Thoracic aorta (tissue), 2 donors: ENCODE results near the gene ERN1. TPM values are rescaled to one million over a fixed set of nuclear protein-coding genes. Genes with fewer than 3 reads are reported as not detected.

ENCODE experiments used
- ATAC-seq: fragments of 150-250 bp; one replicate; pipeline ENCODE4 v1.8.0; 2017; ENCODE audit warnings: low read depth; ENCODE audit not compliant: insufficient number of reproducible peaks, low FRiP score
- DNase-seq: peaks from one replicate; pipeline ENCODE4 v3.0.0-alpha.2; 2020; ENCODE audit warnings: low spot score
- H3K27ac ChIP-seq, 2 donors: fragments of 200-600 bp; sonication (generic); 1 replicate in 1 of 2; 2 replicates in 1 of 2; pipeline ENCODE4 v1.5.1; 2016; ENCODE audit warnings: mild to moderate bottlenecking in 2 of 2, moderate library complexity in 2 of 2
- H3K27me3 ChIP-seq: fragments of 200-600 bp; sonication (generic); replicated peaks from 2 replicates; pipeline ENCODE4 v1.6.0; 2016; ENCODE audit warnings: mild to moderate bottlenecking; ENCODE audit not compliant: insufficient read depth
- H3K36me3 ChIP-seq: fragments of 200-600 bp; sonication (generic); one replicate; pipeline ENCODE4 v1.5.1; 2016
- H3K4me1 ChIP-seq, 2 donors: fragments of 200-600 bp; sonication (generic); 1 replicate in 1 of 2; 2 replicates in 1 of 2; pipeline versions ENCODE4 v1.5.1 to v1.6.0; 2016; ENCODE audit warnings: low read depth in 2 of 2, mild to moderate bottlenecking in 1 of 2; ENCODE audit not compliant: control insufficient read depth in 1 of 2
- H3K4me3 ChIP-seq: fragments of 200-600 bp; sonication (generic); 2 replicates; pipeline ENCODE4 v1.5.1; 2016; ENCODE audit warnings: mild to moderate bottlenecking
- H3K9me3 ChIP-seq: fragments of 200-600 bp; sonication (generic); 2 replicates; pipeline ENCODE4 v1.5.1; 2016
- total RNA-seq, 2 donors: library from RNA; depleted of rRNA; stranded (reverse); fragments of >200 nt; gene quantifications; one replicate each; pipeline versions ENCODE4 v1.1.0 to v1.2.3, GENCODE V29; 2016
- TF ChIP-seq, protein P1 (sequence below): fragments of 200-600 bp; sonication (generic); IDR thresholded peaks from one replicate; pipeline ENCODE4 v1.5.1; 2019; ENCODE audit warnings: antibody characterized with exemption

The ERN1 gene
- total RNA-seq, 2 donors from 2014 or later = 13.0 to 22.7 TPM

DNA sequence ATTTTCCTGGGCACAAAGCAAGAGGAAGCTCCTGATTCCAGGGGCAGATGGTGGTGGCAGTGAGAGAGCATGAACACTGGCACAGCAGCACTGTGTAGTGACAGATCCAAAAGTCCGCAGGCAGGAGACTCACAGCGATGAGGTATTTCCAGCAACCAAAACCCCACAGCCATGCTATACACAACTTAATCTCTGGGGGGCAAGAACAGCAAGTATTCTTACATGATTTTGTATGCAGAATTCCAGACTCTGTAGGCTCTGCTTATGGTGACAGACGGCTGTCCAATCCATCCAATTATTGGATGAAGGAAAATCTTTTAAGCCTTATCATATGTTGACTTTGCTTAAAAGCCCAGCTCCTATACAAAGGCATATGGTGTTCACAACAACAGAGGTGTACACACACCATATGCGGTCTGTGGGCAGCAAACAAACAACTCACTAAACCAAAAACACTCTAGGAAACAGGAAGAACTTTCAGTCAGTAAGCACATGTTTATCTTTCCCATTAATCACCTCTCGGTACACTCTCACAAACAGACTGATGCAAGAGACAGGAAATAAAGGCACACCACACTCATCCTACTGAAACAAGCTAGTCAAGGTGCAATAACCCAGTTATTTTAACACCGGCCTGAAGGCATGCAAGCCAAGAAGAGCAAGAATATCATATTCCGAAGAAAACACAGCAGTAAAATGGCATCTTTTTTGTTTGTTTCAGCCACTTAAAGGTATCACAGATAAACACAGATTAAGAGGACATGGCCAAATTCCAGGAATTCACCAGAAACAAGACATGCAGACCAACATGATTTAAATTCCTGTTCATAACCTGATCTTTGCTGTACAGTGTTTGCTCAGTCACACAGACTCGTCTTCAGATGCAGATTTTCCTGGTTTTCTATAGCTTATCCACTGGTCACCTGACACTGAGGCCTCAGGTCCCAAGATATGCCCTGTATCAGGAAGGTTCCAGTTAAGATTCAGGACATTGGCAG, 47.8 kb downstream of the ERN1 start:
- no peak for ATAC-seq
- DNase-seq = no peak
- H3K36me3 ChIP-seq = no peaks in the 10 kb centered on the region
- H3K9me3 ChIP-seq = no peaks in the 10 kb centered on the region
- TF ChIP-seq, protein P1, sequence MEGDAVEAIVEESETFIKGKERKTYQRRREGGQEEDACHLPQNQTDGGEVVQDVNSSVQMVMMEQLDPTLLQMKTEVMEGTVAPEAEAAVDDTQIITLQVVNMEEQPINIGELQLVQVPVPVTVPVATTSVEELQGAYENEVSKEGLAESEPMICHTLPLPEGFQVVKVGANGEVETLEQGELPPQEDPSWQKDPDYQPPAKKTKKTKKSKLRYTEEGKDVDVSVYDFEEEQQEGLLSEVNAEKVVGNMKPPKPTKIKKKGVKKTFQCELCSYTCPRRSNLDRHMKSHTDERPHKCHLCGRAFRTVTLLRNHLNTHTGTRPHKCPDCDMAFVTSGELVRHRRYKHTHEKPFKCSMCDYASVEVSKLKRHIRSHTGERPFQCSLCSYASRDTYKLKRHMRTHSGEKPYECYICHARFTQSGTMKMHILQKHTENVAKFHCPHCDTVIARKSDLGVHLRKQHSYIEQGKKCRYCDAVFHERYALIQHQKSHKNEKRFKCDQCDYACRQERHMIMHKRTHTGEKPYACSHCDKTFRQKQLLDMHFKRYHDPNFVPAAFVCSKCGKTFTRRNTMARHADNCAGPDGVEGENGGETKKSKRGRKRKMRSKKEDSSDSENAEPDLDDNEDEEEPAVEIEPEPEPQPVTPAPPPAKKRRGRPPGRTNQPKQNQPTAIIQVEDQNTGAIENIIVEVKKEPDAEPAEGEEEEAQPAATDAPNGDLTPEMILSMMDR = no peak
- H3K27me3 ChIP-seq = no peaks in the 10 kb centered on the region
- no peak overlapping the region for H3K27ac ChIP-seq
- H3K4me1 ChIP-seq = peaks cover 12 to 16% of the 10 kb centered on the region in 2 donors
- H3K4me3 ChIP-seq = no peak overlapping the region

DNA sequence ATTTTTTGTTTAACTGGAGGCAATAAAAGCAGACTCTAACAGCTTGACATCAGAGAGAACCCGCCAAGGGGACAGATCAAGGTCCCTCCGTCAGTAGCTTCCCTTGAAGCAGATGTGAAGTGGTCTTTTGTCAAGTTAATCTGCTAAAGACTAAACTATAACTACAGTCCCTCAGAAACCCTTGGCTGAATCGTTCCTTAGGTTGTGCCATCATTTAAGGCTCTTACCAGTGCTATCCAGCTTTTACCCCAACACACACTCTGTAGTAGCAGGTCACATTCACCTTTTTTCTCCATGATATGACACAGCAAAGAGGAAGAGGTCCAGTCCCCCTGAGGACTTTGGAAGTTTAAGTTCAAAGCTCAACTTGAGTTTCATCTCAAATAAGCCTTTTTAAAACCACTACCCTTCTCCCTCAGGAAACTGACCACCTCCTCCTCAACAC, 49.7 kb downstream of the ERN1 start:
- ATAC-seq (no peak), DNase-seq (no peak)
- TF ChIP-seq, protein P1 = no peak
- Histone ChIP-seq H3K4me3 (no peak overlapping the region), H3K27me3 (no peaks in the 10 kb centered on the region), H3K9me3 (no peaks in the 10 kb centered on the region), H3K27ac (no peak overlapping the region), H3K4me1 (peaks cover 12 to 16% of the 10 kb centered on the region in 2 donors), H3K36me3 (no peaks in the 10 kb centered on the region)

DNA sequence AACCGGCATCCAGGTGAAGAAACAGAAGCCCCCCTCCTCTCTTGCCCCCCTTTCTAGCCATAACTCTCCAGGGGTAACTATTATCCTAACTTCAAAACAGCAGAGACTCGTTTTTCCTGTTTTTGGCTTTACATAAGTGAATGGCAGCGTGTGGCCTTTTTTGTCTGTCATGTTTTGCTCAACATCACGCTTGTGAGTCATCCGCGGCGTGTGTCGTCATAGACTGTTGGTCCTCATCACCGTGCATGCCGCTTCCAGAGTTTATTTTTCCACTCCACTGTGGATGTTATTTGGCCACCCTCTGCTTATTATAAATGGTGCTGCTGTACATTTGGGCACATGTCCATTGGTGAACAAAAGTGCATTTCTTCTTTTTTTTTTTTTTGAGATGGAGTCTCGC, 52.6 kb downstream of the ERN1 start:
- Histone ChIP-seq H3K4me3 (no peak overlapping the region), H3K4me1 (no peaks in the 10 kb centered on the region), H3K9me3 (no peaks in the 10 kb centered on the region), H3K27me3 (no peaks in the 10 kb centered on the region), H3K36me3 (no peaks in the 10 kb centered on the region), H3K27ac (no peak overlapping the region)
- TF ChIP-seq, protein P1 = no peak
- DNase-seq (no peak), ATAC-seq (no peak)

DNA sequence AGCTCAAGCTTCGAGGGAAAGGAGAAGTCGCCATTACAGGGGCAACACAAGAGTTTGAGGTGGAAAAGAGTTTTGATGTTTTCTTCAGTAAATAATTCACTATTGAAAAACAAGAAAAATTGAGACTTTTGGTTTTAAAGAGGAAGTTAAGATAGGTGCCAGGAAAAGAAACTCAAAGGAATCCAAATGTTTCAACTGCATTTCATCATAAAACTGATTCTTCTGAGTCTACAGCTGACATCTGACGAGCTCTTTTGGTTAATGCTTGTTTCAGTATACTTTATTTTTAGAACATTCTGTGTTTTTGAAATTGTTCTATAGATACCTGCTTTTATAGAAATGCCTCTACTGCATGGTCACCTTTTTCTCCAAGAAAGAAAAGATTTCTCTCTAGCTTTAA, 54.0 kb downstream of the ERN1 start:
- Histone ChIP-seq H3K4me3 (no peak overlapping the region), H3K36me3 (peaks cover 7% of the 10 kb centered on the region), H3K27me3 (no peaks in the 10 kb centered on the region), H3K9me3 (no peaks in the 10 kb centered on the region), H3K27ac (no peak overlapping the region), H3K4me1 (no peaks in the 10 kb centered on the region)
- DNase-seq (no peak), ATAC-seq (no peak)
- TF ChIP-seq, protein P1 = no peak

DNA sequence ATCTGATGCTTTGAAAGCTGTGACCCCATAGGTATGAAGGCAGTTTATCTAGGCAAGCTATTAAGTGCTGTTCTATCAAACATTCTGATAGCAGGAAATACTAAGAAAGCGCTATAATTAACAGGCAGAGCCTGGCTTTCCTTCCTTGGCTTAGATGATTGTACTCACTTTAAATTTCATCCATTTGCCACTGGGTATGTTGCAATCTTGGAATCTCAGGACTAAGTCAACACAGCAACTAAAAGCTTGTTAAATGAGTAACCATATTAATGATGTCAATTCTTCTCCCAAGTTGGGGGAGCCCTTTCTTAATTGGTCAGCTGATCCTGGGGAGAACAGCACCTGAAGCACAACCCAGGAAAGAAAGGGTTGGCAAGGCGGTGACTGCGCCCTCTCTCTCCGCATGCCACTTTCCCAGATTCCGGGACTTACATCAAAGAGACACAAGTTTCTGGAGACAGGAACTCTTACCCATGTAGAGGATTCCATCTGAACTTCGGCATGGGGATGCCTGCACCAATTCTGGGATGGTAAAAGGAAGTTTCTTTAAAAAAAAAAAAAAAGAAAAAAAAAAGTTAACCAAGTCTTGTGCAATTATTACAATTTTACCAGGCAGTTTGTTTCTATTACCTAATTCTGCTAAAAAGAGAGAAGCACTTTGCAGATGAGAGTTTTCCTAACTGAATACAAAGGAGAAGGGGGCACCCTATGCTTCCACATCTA, 55.1 kb downstream of the ERN1 start:
- Histone ChIP-seq H3K27me3 (no peaks in the 10 kb centered on the region), H3K4me3 (no peak overlapping the region), H3K4me1 (no peaks in the 10 kb centered on the region), H3K36me3 (peaks cover 17% of the 10 kb centered on the region), H3K9me3 (peaks cover 4% of the 10 kb centered on the region), H3K27ac (no peak overlapping the region)
- TF ChIP-seq, protein P1 = no peak
- DNase-seq (no peak), ATAC-seq (no peak)
